ENCODE data around the gene TMEM42.

Gene TMEM42

DNA sequence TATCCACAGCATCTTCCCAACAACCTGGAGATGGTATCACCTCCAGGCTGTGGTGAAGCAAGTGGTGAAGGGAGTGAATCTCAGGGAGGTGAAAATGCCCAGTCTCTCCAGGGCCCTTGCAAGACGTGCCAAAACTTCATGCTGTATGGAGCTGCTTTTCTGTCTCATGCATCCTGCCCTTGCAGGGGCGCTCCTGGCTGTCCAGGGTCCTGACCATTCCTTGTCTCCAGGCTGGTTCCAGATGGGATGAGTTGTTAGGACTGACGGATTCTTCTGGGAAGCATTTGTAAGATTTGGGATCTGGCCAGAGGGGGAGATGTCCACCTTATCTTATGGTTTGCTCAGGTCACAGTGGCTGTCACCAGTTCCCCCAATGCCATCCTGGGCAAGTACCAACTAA is 28.5 kb downstream of the TMEM42 start:
- Histone ChIP-seq H3K4me1 (ENCODE audit: control insufficient read depth, insufficient read depth, low read length) (peaks cover 3% of the 10 kb centered on the region; the same call in 1 of the 2 replicates), H3K4me3 (ENCODE audit: low read length) (no peak overlapping the region), H3K9me3 (ENCODE audit: control insufficient read depth, insufficient read depth, low read length) (no peaks in the 10 kb centered on the region), H3K27me3 (ENCODE audit: control insufficient read depth, insufficient read depth, low read length) (no peaks in the 10 kb centered on the region), H3K27ac (ENCODE audit: low read length) (no peak overlapping the region), H3K36me3 (ENCODE audit: control insufficient read depth, insufficient read depth, low read length) (no peaks in the 10 kb centered on the region)
- no CpG with 5 or more reads among the region's 3 CpGs for WGBS (ENCODE audit: insufficient coverage, insufficient read length)
- no peak for DNase-seq (ENCODE audit: low read depth, low spot score)

DNA sequence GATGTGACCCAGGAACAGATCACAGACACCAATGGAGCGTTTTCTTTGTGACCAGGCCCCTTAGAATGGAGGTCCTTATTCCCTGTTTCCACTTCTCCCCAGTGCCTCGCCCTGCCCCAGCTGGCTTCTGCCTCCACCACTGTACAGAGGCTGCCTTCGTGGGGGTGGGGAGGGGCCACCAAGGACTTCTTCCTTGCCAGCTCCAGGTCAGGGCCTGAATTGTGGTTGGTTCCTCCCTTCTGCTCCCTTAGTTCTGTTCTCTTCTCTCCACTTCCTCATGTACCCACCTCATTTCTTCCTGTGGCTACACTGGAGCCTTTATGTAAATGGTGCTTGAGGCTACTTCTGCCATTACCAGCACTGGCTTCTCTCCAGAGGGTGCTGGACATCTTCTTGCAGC is 29.1 kb downstream of the TMEM42 start:
- no CpG with 5 or more reads among the region's 3 CpGs for WGBS (ENCODE audit: insufficient coverage, insufficient read length)
- no peaks in the 10 kb centered on the region for H3K9me3 ChIP-seq (ENCODE audit: control insufficient read depth, insufficient read depth, low read length)
- H3K4me1 ChIP-seq (ENCODE audit: control insufficient read depth, insufficient read depth, low read length), result peaks cover 3% of the 10 kb centered on the region; the same call in 1 of the 2 replicates
- DNase-seq (ENCODE audit: low read depth, low spot score), result no peak
- no peaks in the 10 kb centered on the region for H3K36me3 ChIP-seq (ENCODE audit: control insufficient read depth, insufficient read depth, low read length)
- no peak overlapping the region for H3K4me3 ChIP-seq (ENCODE audit: low read length)
- H3K27me3 ChIP-seq (ENCODE audit: control insufficient read depth, insufficient read depth, low read length), result no peaks in the 10 kb centered on the region
- H3K27ac ChIP-seq (ENCODE audit: low read length), result no peak overlapping the region

DNA sequence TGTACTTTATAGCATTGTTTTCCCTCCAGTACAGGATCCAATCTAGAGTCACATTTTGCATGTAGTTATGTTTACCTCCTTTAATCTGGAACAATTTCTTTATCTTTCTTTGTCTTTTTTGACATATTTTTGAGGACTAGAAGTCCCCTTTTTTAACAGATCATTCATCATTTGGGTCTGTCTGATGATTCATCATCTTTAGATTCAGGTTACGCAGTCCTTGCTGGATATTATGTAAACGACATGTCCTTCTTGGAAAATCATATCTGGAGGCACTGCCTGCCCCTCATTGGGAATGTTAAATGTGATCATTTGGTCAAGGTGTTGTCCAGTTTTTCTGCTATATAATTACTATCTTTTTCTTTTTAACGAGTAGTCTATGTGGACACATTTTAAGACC is 31.0 kb downstream of the TMEM42 start:
- WGBS (ENCODE audit: insufficient coverage, insufficient read length), result no CpG with 5 or more reads among the region's 3 CpGs
- DNase-seq (ENCODE audit: low read depth, low spot score), result no peak
- no peaks in the 10 kb centered on the region for H3K27me3 ChIP-seq (ENCODE audit: control insufficient read depth, insufficient read depth, low read length)
- peaks cover 3% of the 10 kb centered on the region; the same call in 1 of the 2 replicates for H3K4me1 ChIP-seq (ENCODE audit: control insufficient read depth, insufficient read depth, low read length)
- no peaks in the 10 kb centered on the region for H3K9me3 ChIP-seq (ENCODE audit: control insufficient read depth, insufficient read depth, low read length)
- no peaks in the 10 kb centered on the region for H3K36me3 ChIP-seq (ENCODE audit: control insufficient read depth, insufficient read depth, low read length)
- H3K27ac ChIP-seq (ENCODE audit: low read length), result no peak overlapping the region
- no peak overlapping the region for H3K4me3 ChIP-seq (ENCODE audit: low read length)

DNA sequence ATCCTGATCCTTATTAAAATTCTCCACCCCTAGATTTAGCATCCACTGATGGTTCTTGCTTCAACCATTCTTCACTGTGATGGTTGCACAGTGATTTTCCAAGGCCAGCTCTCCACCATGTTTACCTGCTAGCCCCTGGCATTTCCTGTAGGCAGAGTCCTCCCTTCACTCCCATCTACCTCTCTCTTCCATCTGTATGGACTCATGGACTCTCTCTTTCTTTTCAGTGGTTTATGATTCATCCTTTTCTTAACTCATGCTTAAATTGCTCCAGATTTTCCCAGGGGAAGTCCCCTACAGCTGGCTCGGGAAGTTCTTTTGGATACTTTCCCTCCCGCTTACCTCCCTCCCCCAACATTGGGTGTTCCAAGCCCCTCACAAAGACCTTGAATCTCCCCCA is 31.4 kb downstream of the TMEM42 start:
- WGBS (ENCODE audit: insufficient coverage, insufficient read length), result no CpG with 5 or more reads among the region's 2 CpGs
- Histone ChIP-seq H3K4me1 (ENCODE audit: control insufficient read depth, insufficient read depth, low read length) (peaks cover 3% of the 10 kb centered on the region; the same call in 1 of the 2 replicates), H3K27ac (ENCODE audit: low read length) (no peak overlapping the region), H3K27me3 (ENCODE audit: control insufficient read depth, insufficient read depth, low read length) (no peaks in the 10 kb centered on the region), H3K36me3 (ENCODE audit: control insufficient read depth, insufficient read depth, low read length) (no peaks in the 10 kb centered on the region), H3K4me3 (ENCODE audit: low read length) (no peak overlapping the region), H3K9me3 (ENCODE audit: control insufficient read depth, insufficient read depth, low read length) (no peaks in the 10 kb centered on the region)
- no peak for DNase-seq (ENCODE audit: low read depth, low spot score)

DNA sequence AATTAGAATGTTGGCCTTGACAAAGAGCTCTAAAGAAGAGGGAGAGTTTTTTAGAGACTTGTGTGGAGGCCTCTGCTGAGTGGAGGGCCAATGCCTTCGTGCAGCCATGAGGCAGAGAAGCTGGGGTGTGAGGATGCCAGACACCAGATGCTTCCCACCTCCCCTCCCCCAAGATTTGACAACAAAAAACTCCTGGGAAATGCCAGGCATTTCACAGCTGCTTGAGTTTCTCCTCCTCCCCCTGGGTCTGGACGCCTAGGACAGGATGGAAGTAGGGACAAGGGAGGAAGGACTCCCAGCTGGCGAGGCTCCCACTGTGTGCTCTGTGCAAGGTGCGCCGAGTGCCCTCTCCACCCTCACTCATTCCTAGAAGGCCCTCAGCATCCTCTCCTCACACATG is 32.8 kb downstream of the TMEM42 start:
- Histone ChIP-seq H3K9me3 (ENCODE audit: control insufficient read depth, insufficient read depth, low read length) (no peaks in the 10 kb centered on the region), H3K4me1 (ENCODE audit: control insufficient read depth, insufficient read depth, low read length) (peaks cover 5% of the 10 kb centered on the region; the same call in 1 of the 2 replicates), H3K27me3 (ENCODE audit: control insufficient read depth, insufficient read depth, low read length) (no peaks in the 10 kb centered on the region), H3K4me3 (ENCODE audit: low read length) (no peak overlapping the region), H3K27ac (ENCODE audit: low read length) (no peak overlapping the region), H3K36me3 (ENCODE audit: control insufficient read depth, insufficient read depth, low read length) (no peaks in the 10 kb centered on the region)
- WGBS (ENCODE audit: insufficient coverage, insufficient read length), result no CpG with 5 or more reads among the region's 5 CpGs
- no peak for DNase-seq (ENCODE audit: low read depth, low spot score)

DNA sequence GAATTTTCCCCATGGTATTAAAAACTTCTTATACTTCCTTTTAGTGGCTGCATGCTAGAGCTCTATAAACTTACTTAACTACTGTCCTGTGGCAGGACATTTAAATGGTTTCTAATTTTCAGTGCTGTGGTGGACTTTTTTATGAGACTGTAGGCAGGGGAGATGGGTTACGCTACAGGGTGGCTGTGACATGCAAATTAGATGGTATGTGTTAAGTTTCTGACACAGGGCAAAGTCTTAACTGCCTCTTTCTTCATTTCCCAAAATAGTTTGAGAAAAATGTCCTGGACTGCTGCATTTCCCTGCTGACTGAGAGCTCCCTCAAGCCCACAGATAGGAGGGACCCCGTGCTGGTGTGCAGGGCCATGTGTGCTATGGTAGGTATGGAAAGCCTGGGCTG is 34.7 kb downstream of the TMEM42 start:
- no peak overlapping the region for H3K4me3 ChIP-seq (ENCODE audit: low read length)
- H3K4me1 ChIP-seq (ENCODE audit: control insufficient read depth, insufficient read depth, low read length), result peaks cover 5% of the 10 kb centered on the region; the same call in 1 of the 2 replicates
- H3K9me3 ChIP-seq (ENCODE audit: control insufficient read depth, insufficient read depth, low read length), result no peaks in the 10 kb centered on the region
- H3K27ac ChIP-seq (ENCODE audit: low read length), result no peak overlapping the region
- WGBS (ENCODE audit: insufficient coverage, insufficient read length), result no CpG with 5 or more reads among the region's 2 CpGs
- no peaks in the 10 kb centered on the region for H3K27me3 ChIP-seq (ENCODE audit: control insufficient read depth, insufficient read depth, low read length)
- DNase-seq (ENCODE audit: low read depth, low spot score), result no peak
- H3K36me3 ChIP-seq (ENCODE audit: control insufficient read depth, insufficient read depth, low read length), result no peaks in the 10 kb centered on the region

DNA sequence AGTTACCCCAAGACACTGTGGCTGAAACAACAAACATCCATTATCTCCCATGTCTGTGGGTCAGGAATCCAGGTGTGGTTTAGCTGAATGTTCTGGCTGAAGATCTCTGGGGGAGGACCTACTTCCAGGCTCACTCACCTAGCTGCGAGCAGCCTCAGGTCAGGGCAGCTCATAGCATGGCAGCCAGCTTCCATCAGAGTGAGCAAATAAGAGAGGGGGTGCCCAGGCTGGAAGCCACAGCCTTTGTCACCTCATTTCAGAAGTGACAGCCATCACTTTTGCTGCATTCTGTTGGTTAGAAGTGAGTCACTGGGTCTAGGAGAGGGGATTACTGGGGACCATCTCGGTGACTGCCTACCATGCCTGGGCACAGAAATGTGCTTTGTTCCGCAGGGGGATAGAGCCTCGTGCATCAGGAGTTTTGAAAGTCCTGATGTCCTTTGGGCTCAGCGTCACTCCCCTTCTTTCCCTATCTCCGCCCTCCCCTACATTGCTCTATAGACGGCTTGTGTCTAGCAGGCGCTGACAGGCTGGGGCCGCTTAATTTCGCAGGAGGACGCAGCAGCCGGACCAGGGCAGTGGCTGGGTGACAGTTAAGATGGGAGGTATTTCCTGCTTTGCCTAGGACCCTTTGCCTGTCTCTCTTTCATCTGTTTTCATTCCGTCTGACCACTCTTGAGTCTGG is 38.1 kb downstream of the TMEM42 start:
- no CpG with 5 or more reads among the region's 13 CpGs for WGBS (ENCODE audit: insufficient coverage, insufficient read length)
- no peak for DNase-seq (ENCODE audit: low read depth, low spot score)

DNA sequence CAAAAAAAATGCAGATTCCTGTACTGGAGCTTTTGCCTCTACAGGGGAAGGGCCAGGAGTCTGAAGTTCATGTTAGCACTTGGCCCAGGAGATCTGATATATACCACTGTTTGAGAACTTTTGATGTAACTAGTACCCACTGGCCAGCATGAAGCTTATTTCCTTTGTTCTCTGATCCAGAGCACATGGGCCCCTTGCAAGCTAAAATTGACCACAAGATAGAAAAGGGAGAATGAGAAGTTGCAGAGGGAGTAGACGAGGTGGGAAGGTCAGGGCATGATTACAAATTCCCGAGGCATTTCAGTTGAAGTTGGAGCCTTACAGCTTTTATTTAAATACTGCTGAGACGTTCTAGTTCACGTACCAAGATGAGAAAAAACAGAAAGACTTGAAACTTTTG is 40.9 kb downstream of the TMEM42 start:
- 0 out of 2 replicates have a peak, but pooled peaks cover 1% of the 10 kb centered on the region for H3K4me1 ChIP-seq (ENCODE audit: control insufficient read depth, insufficient read depth, low read length)
- no peak overlapping the region for H3K27ac ChIP-seq (ENCODE audit: low read length)
- H3K27me3 ChIP-seq (ENCODE audit: control insufficient read depth, insufficient read depth, low read length), result no peaks in the 10 kb centered on the region
- DNase-seq (ENCODE audit: low read depth, low spot score), result no peak
- WGBS (ENCODE audit: insufficient coverage, insufficient read length), result no CpG with 5 or more reads among the region's 4 CpGs
- no peak overlapping the region for H3K4me3 ChIP-seq (ENCODE audit: low read length)
- peaks cover 2% of the 10 kb centered on the region; the same call in 1 of the 2 replicates for H3K9me3 ChIP-seq (ENCODE audit: control insufficient read depth, insufficient read depth, low read length)
- no peaks in the 10 kb centered on the region for H3K36me3 ChIP-seq (ENCODE audit: control insufficient read depth, insufficient read depth, low read length)

More for the DNA sequence above, 38.1 kb downstream of the TMEM42 start:
- Histone ChIP-seq H3K27me3 (ENCODE audit: control insufficient read depth, insufficient read depth, low read length) (no peaks in the 10 kb centered on the region), H3K9me3 (ENCODE audit: control insufficient read depth, insufficient read depth, low read length) (no peaks in the 10 kb centered on the region), H3K27ac (ENCODE audit: low read length) (no peak overlapping the region), H3K36me3 (ENCODE audit: control insufficient read depth, insufficient read depth, low read length) (no peaks in the 10 kb centered on the region), H3K4me1 (ENCODE audit: control insufficient read depth, insufficient read depth, low read length) (peaks cover 1% of the 10 kb centered on the region; the same call in 1 of the 2 replicates), H3K4me3 (ENCODE audit: low read length) (no peak overlapping the region)

DNA sequence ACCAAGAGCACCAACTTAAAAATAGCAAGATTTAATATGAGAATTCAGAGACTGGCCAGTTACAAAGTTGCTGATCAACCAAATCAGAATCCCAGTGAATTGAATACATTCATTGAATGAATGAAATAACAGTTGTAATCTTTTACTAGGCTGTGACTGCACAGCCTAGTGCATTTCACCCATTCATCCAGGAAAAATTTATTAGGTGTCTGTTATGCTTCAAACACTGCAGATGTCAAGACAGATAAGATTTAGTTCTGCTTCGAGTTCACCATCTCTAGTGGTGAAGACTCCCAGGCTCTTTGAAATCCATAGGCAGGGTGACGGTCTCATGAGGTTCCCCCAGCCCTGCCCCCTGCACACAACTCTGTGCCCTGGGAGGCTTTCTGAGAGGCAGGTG is 41.6 kb downstream of the TMEM42 start:
- Histone ChIP-seq H3K4me3 (ENCODE audit: low read length) (no peak overlapping the region), H3K36me3 (ENCODE audit: control insufficient read depth, insufficient read depth, low read length) (no peaks in the 10 kb centered on the region), H3K27ac (ENCODE audit: low read length) (no peak overlapping the region), H3K4me1 (ENCODE audit: control insufficient read depth, insufficient read depth, low read length) (0 out of 2 replicates have a peak, but pooled peaks cover 1% of the 10 kb centered on the region), H3K9me3 (ENCODE audit: control insufficient read depth, insufficient read depth, low read length) (peaks cover 2% of the 10 kb centered on the region; the same call in 1 of the 2 replicates), H3K27me3 (ENCODE audit: control insufficient read depth, insufficient read depth, low read length) (no peaks in the 10 kb centered on the region)
- no peak for DNase-seq (ENCODE audit: low read depth, low spot score)
- WGBS (ENCODE audit: insufficient coverage, insufficient read length), result no CpG with 5 or more reads among the region's 2 CpGs

DNA sequence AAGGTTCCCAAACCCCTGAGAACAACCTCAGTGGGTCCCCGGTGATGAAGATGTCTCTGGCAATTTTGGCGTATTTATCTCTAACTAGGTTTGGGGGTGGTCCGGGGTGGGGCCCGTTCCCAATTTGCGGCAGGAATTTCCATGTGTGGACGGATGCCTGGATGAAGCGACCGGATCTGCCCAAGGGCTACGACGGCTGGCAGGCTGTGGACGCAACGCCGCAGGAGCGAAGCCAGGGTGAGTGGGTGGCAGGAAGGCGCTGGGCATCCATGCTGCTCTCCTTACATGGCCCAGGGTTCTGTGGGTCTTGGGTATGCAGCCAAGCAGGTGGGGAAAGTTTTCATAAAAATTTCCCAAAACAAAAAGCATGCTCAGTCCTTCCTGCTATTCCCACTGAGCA is 42.0 kb downstream of the TMEM42 start:
- Histone ChIP-seq H3K36me3 (ENCODE audit: control insufficient read depth, insufficient read depth, low read length) (no peaks in the 10 kb centered on the region), H3K9me3 (ENCODE audit: control insufficient read depth, insufficient read depth, low read length) (peaks cover 2% of the 10 kb centered on the region; the same call in 1 of the 2 replicates), H3K27ac (ENCODE audit: low read length) (no peak overlapping the region), H3K27me3 (ENCODE audit: control insufficient read depth, insufficient read depth, low read length) (no peaks in the 10 kb centered on the region), H3K4me1 (ENCODE audit: control insufficient read depth, insufficient read depth, low read length) (0 out of 2 replicates have a peak, but pooled peaks cover 1% of the 10 kb centered on the region), H3K4me3 (ENCODE audit: low read length) (no peak overlapping the region)
- no CpG with 5 or more reads among the region's 15 CpGs for WGBS (ENCODE audit: insufficient coverage, insufficient read length)
- DNase-seq (ENCODE audit: low read depth, low spot score), result no peak

Data from iPS DF 6.9 (cell line).